HepG2 (cell line): Measurements from ENCODE around the gene PMS1. TPM values are rescaled to one million over a fixed set of nuclear protein-coding genes. Genes with fewer than 3 reads are reported as not detected.

Experiments
- CHCHD3 ChIP-seq: sonication (generic); formaldehyde crosslinking; IDR thresholded peaks from 2 replicates; pipeline ENCODE4 v1.8.0; 2022; ENCODE audit warnings: mild to moderate bottlenecking, missing genetic modification reagents, moderate library complexity
- ELK4 ChIP-seq: sonication (generic); formaldehyde crosslinking; IDR thresholded peaks from 2 replicates; pipeline ENCODE4 v1.9.0; 2021; ENCODE audit warnings: missing genetic modification reagents, borderline replicate concordance
- HDAC1 ChIP-seq: sonication (generic); formaldehyde crosslinking; IDR thresholded peaks from 2 replicates; pipeline ENCODE4 v1.5.1; 2020; ENCODE audit warnings: mild to moderate bottlenecking, missing genetic modification reagents
- IRF1 ChIP-seq: sonication (generic); formaldehyde crosslinking; IDR thresholded peaks from 2 replicates; pipeline ENCODE4 v1.4.0; 2020; ENCODE audit warnings: low read depth, mild to moderate bottlenecking, missing genetic modification reagents
- MAFG ChIP-seq: sonication (generic); formaldehyde crosslinking; IDR thresholded peaks from 2 replicates; pipeline ENCODE4 v1.5.1; 2020; ENCODE audit warnings: mild to moderate bottlenecking, missing genetic modification reagents
- SMC3 ChIP-seq: IDR thresholded peaks from 2 replicates; pipeline ENCODE4 v1.6.1; 2011; ENCODE audit warnings: low read length, improper control_type of control experiment
- SNAPC5 ChIP-seq: sonication (generic); formaldehyde crosslinking; IDR thresholded peaks from 2 replicates; pipeline ENCODE4 v1.8.1; 2023; ENCODE audit warnings: mild to moderate bottlenecking, missing genetic modification reagents, borderline replicate concordance
- SOX5 ChIP-seq: IDR thresholded peaks from 2 replicates; pipeline ENCODE4 v1.6.1; 2016; ENCODE audit warnings: borderline replicate concordance
- SP1 ChIP-seq, 2 experiments: fragments of 450-650 bp in 1 of 2; sonication (generic) in 1 of 2; formaldehyde crosslinking in 1 of 2; IDR thresholded peaks; 2 replicates each; pipeline versions ENCODE4 v1.4.0 to v1.6.1; 2016 to 2020; ENCODE audit warnings: missing genetic modification reagents in 1 of 2
- SUZ12 ChIP-seq: fragments of 150-350 bp; IDR thresholded peaks from 2 replicates; pipeline ENCODE4 v1.6.1; 2014; ENCODE audit warnings: low read depth, low read length
- TFAP4 ChIP-seq: sonication (generic); IDR thresholded peaks from 2 replicates; pipeline ENCODE4 v1.6.1; 2016; ENCODE audit warnings: low read depth, borderline replicate concordance
- ZNF142 ChIP-seq: sonication (generic); formaldehyde crosslinking; IDR thresholded peaks from 2 replicates; pipeline ENCODE4 v1.4.0; 2020; ENCODE audit warnings: missing genetic modification reagents
- ZNF550 ChIP-seq: sonication (generic); formaldehyde crosslinking; IDR thresholded peaks from 2 replicates; pipeline ENCODE4 v1.4.0; 2020; ENCODE audit warnings: mild to moderate bottlenecking, missing genetic modification reagents, borderline replicate concordance
- ZNF558 ChIP-seq: sonication (generic); formaldehyde crosslinking; IDR thresholded peaks from 2 replicates; pipeline ENCODE4 v1.9.0; 2022; ENCODE audit warnings: mild to moderate bottlenecking, missing genetic modification reagents, borderline replicate concordance
- ZNF710 ChIP-seq: sonication (generic); formaldehyde crosslinking; IDR thresholded peaks from 2 replicates; pipeline ENCODE4 v1.5.0; 2020; ENCODE audit warnings: mild to moderate bottlenecking, missing genetic modification reagents, borderline replicate concordance
- ZNF737 ChIP-seq: sonication (generic); formaldehyde crosslinking; IDR thresholded peaks from 2 replicates; pipeline ENCODE4 v1.5.0; 2020; ENCODE audit warnings: missing genetic modification reagents, mild to moderate bottlenecking, borderline replicate concordance
- ZNF879 ChIP-seq: sonication (generic); formaldehyde crosslinking; IDR thresholded peaks from 2 replicates; pipeline ENCODE4 v1.8.1; 2023; ENCODE audit warnings: missing genetic modification reagents
- polyA plus RNA-seq, 8 experiments: library from polyadenylated mRNA; depleted of rRNA in 3 of 8; stranded (reverse) in 7 of 8; unstranded in 1 of 8; fragments of >200 nt; fragmentation: Illumina TruSeq in 4 of 8; extraction: Trizol in 4 of 8; gene quantifications; 2 replicates each; pipeline versions ENCODE4 v1.2.1 to v1.2.3, GENCODE V29; 2011 to 2016; ENCODE audit warnings: low read depth in 4 of 8, missing spikeins in 1 of 8, mixed read lengths in 1 of 8; ENCODE audit not compliant: insufficient read depth in 1 of 8
- total RNA-seq, 5 experiments: library from RNA; depleted of rRNA; stranded (reverse); fragments of >200 nt; fragmentation: Illumina TruSeq; extraction: Trizol; gene quantifications; 2 replicates each; pipeline ENCODE4 v1.2.3, GENCODE V29; 2016; ENCODE audit warnings: low read depth in 1 of 5

The PMS1 gene
- total and polyA plus RNA-seq, 2 of the 13 experiments (the other 11 are each of a cell fraction or from before 2014, with no cell fraction given), result 14.6 to 39.9 TPM

GRCh38 chr2:189783927-189784867 is at the start of gene PMS1, which contains the start of gene ORMDL1 (continued):
- TF ChIP-seq ZNF142 (CRISPR knock-in tag), result peak; percentile 80
- TF ChIP-seq ZNF558 (CRISPR knock-in tag), result peak; percentile 98
- peak; percentile 31; the same call in 1 of the 2 replicates for TF ChIP-seq CHCHD3 (CRISPR knock-in tag)
- peak; percentile 22; the same call in 1 of the 2 replicates for TF ChIP-seq TFAP4
- no peak for TF ChIP-seq ZNF550 (CRISPR knock-in tag)
- TF ChIP-seq SMC3, result no peak
- peak; percentile 93 for TF ChIP-seq HDAC1
- no peak for TF ChIP-seq ELK4 (CRISPR knock-in tag)
- TF ChIP-seq MAFG (CRISPR knock-in tag), result no peak
- peak; percentile 42; the same call in 1 of the 2 replicates for TF ChIP-seq SOX5 (CRISPR knock-in tag)
- peak; percentile 93 for TF ChIP-seq SNAPC5
- TF ChIP-seq ZNF710 (CRISPR knock-in tag), result peak; percentile 96
- no peak for TF ChIP-seq SUZ12
- TF ChIP-seq ZNF737 (CRISPR knock-in tag), result peak; percentile 96; the same call in 1 of the 2 replicates
- TF ChIP-seq ZNF879 (CRISPR knock-in tag), result peak; percentile 99
- TF ChIP-seq SP1 (IDR thresholded peaks at IDR 0.05), result no peak
- no peak; the same call in 1 of the 2 replicates for TF ChIP-seq SP1 (CRISPR knock-in tag; IDR thresholded peaks at IDR 0.05)
- TF ChIP-seq IRF1 (CRISPR knock-in tag), result no peak
